DOHH2 (cell line): ENCODE measurements around the gene RHBDL3.

Experiments
- EZH2phosphoT487 ChIP-seq: fragments of 200-600 bp; sonication (generic); IDR thresholded peaks from 2 replicates; pipeline ENCODE4 v1.6.1; 2017; ENCODE audit warnings: borderline replicate concordance, mild to moderate bottlenecking, antibody characterized with exemption, low read length, moderate library complexity, mixed read lengths
- TF ChIP-seq, protein P1 (sequence below): fragments of 200-600 bp; sonication (generic); IDR thresholded peaks from one replicate; pipeline ENCODE4 v1.5.1; 2014; ENCODE audit warnings: antibody characterized with exemption, mild to moderate bottlenecking, low read depth, low read length; ENCODE audit not compliant: poor library complexity, severe bottlenecking

DNA sequence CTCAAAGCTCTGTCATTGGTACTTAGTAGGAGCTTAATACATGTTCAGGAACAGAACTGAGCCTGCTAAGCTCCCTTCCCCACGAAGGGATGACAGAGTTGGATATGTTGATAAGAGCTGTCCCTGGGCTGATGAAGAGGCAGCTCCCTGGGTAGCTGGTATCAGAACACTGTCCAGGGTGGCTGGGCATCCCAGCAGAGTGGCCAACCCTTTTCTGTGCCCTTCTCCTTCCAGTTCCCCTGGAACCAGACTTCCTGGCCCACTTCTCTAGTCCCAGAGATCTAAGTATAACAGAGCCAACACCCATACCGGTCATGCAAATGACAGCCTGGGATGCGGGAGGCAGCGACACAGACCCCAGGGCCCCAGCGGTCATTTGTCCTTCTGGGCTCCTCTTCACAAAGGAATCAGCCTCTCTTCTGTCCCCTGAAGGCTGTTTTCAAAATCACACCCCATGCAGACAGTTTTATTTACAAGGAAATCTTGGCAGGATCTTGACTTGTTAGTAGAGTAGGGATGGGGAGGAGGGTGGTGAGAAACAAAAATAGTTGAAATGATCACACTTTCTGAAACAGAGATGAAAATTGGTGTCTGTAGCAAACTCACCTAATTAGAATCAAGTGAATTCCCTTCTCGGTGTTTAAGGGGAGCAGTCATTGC, 1.4 kb upstream of the RHBDL3 start:
- no peak for TF ChIP-seq EZH2phosphoT487
- TF ChIP-seq, protein P1, sequence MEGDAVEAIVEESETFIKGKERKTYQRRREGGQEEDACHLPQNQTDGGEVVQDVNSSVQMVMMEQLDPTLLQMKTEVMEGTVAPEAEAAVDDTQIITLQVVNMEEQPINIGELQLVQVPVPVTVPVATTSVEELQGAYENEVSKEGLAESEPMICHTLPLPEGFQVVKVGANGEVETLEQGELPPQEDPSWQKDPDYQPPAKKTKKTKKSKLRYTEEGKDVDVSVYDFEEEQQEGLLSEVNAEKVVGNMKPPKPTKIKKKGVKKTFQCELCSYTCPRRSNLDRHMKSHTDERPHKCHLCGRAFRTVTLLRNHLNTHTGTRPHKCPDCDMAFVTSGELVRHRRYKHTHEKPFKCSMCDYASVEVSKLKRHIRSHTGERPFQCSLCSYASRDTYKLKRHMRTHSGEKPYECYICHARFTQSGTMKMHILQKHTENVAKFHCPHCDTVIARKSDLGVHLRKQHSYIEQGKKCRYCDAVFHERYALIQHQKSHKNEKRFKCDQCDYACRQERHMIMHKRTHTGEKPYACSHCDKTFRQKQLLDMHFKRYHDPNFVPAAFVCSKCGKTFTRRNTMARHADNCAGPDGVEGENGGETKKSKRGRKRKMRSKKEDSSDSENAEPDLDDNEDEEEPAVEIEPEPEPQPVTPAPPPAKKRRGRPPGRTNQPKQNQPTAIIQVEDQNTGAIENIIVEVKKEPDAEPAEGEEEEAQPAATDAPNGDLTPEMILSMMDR, result peak; percentile 4
